RWPE1 (cell line): Measurements from ENCODE around the gene SLC46A1.
A peak's percentile ranks its signal among the peaks of the same experiment; 100 is the strongest.
"Not testable (repeated sequence)": the region's sequence is repeated elsewhere in the genome, so short reads cannot be mapped to it uniquely, and the experiment has no call there.

Experiments
- CTCF ChIA-PET: fragments of 350-600 bp; sonication (Branson Sonifier 250); formaldehyde crosslinking; extraction: SDS; loops from one replicate; lab custom pipeline; 2021; lab: Yijun Ruan, JAX
- POLR2A ChIA-PET: fragments of 400-600 bp; formaldehyde crosslinking; extraction: SDS; loops from one replicate; lab custom pipeline; 2020; ENCODE audit warnings: antibody characterized with exemption; ENCODE audit not compliant: low non-redundant PET; lab: Yijun Ruan, JAX
- DNase-seq: peaks from one replicate; pipeline ENCODE4 v3.0.0; 2012; ENCODE audit warnings: low spot score
- H3K27ac ChIP-seq: fragments of 450-650 bp; 2 replicates; pipeline ENCODE4 v1.5.1; 2017
- TF ChIP-seq, protein P1 (sequence below): fragments of 450-650 bp; conservative IDR thresholded peaks from 2 replicates; pipeline ENCODE4 v1.5.1; 2017; ENCODE audit warnings: low read depth, mild to moderate bottlenecking

Gene SLC46A1

DNA sequence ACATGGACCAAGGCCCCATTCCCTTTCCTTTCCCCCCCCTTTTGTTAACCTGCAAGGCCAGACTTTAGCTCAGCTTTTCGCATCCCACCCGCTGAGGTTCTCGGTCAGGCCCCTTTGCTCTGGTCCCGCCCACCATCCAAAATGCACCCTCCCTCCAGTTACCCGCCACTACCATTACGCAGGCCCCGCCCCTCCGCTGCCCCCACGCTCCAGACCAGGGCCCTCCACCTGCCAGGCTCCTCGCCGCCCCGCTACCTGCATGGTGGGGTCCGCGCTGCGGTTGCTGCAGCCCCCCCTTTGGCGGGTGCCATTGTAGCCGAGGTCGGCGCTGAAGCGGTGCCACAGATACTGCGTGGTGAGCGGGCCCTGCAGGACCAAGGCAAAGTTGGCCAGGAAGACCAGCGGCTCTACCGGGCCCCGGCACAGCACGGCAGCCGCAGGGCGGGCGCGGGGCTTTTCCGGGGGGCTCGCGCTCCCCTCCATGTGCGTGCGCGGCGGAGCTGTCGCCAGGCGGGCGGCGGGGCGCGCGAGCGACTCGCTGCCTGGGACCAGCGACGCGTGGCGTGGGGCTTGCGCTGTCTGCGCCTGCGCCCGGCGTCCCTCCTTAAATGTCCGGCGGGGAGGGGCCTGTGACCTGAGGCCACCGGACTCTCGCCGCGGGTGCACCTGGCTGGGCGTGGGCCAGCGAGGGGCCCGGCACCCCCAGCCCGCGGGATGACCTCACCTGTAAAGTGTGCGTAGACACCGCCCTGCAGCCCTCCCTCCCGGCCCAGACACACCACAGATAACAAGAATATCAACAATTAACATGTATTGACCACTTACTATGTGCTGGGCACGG, at the start of gene SLC46A1:
SLC46A1 (minus strand) TSS at position 581 of the 841 bp plus-strand sequence; CDS start at position 483, 98 bp downstream.
- POLR2A ChIA-PET: no interaction called here
- CTCF ChIA-PET: interaction anchor here (1.2 to 1.7 kb wide), 2 partner anchors 10 to 512 kb away, joined by 4 to 6 read pairs; no protein-coding TSS in a partner anchor

DNA sequence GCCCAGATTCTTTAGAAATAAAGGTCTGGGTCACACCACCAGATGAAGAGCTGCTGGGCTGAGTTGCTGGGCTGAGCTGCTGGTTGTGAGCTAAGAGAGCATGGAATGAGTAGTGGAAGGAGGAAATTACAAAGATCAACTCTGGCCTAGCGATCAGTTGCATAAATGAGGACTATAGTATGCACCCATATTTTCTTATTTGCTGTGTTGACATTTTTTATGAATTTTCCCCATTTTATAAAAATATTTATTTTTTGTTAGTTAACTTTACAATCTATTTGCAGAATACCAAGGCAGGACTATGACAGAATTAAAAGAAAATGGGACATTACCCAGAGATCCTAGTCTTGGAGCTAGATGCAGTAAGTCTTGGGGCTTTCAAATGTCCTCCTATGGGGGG, 43.8 kb upstream of the SLC46A1 start:
- POLR2A ChIA-PET: no interaction called here
- no peak overlapping the region for H3K27ac ChIP-seq
- no peak for DNase-seq
- TF ChIP-seq, protein P1, sequence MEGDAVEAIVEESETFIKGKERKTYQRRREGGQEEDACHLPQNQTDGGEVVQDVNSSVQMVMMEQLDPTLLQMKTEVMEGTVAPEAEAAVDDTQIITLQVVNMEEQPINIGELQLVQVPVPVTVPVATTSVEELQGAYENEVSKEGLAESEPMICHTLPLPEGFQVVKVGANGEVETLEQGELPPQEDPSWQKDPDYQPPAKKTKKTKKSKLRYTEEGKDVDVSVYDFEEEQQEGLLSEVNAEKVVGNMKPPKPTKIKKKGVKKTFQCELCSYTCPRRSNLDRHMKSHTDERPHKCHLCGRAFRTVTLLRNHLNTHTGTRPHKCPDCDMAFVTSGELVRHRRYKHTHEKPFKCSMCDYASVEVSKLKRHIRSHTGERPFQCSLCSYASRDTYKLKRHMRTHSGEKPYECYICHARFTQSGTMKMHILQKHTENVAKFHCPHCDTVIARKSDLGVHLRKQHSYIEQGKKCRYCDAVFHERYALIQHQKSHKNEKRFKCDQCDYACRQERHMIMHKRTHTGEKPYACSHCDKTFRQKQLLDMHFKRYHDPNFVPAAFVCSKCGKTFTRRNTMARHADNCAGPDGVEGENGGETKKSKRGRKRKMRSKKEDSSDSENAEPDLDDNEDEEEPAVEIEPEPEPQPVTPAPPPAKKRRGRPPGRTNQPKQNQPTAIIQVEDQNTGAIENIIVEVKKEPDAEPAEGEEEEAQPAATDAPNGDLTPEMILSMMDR: no peak
- CTCF ChIA-PET: interaction anchor here (0.5 kb wide), 1 partner anchor 58 kb away, joined by 3 read pairs; no protein-coding TSS in a partner anchor

More for the DNA sequence above, at the start of gene SLC46A1:
- TF ChIP-seq, protein P1: no peak
- peak within 1 kb of the TSS; percentile 90 for H3K27ac ChIP-seq
- peak; percentile 39 for DNase-seq

DNA sequence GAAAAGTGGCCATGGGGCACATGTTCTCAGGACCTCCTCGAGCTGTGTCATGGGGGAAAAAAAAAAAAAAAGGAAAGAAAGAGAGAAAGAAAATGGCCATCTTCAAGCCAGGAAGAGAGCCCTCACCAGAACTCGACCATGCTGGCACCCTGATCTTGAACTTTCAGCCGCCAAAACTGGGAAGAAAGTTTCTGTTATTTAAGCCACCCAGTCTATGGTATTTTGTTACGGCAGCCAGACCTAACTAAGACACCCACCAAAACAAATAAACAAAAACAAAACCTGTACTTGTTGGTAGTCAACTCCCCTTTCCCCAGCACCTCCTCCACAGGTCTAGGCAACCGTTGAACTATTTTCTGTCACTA, 41.4 kb upstream of the SLC46A1 start:
- ChIA-PET CTCF (no interaction called here), POLR2A (no interaction called here)
- no peak for DNase-seq
- H3K27ac ChIP-seq: no peak overlapping the region
- TF ChIP-seq, protein P1: no peak

DNA sequence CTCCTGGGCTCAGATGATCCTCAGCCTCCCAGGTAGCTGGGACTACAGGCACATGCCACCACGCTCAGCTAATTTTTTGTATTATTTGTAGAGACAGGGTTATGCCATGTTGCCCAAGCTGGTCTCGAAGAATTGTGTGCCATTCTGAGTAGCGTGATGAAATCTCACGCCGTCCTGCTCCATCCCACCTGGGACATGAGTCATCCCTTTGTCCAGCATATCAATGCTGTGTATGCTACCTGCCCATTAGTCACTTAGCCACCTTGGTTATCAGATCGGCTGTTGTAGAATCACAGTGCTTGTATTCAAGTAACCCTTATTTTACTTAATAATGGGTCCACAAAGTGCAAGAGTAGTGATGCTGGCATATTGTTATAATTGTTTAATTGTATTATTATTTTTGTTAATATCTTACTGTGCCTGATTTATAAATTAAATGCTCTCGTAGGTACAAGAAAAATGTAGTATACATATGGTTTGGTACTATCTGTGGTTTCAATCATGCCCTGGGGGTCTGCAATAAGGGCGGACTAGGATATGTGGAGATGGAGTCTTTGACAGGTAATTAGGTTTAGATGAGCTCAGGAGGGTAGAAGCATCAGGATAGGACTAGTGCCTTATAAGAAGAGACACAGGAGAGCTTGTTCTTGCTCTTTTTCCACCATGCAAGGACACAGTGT, 40.8 kb upstream of the SLC46A1 start:
- DNase-seq: no peak
- POLR2A ChIA-PET: no interaction called here
- no peak overlapping the region for H3K27ac ChIP-seq
- TF ChIP-seq, protein P1: no peak
- CTCF ChIA-PET: interaction anchor here (1.2 kb wide), 1 partner anchor 30 kb away, joined by 6 read pairs; no protein-coding TSS in a partner anchor

DNA sequence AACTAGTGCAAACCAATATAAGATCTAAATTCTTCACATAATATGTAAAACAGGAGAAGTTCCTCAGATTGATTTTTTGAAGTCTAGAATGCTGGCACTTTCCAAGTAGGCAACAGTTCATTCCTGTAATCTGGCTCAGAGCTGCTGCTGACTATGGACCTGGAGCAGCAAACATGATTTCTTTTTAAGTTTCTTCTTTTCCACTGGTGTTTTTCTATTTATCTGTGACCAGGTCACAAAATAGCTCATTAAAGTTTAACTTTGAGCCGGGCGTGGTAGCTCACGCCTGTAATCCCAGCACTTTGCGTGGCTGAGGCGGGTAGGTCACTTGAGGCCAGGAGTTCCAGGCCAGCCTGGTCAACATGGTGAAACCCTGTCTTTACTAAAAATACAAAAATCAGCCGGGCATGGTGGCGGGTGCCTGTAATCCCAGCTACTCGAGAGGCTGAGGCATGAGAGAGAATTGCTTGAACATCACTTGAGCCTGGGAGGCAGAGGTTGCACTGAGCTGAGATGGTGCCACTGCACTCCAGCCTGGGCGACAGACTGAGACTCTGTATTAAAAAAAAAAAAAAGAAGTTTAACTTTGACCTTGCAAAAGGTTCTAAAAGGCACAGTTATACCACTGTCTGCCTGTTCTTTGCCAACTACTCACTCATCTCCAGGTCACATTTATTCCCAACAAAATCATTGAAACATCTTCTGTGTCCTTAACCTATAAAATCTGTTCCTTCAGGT, 38.1 kb upstream of the SLC46A1 start:
- POLR2A ChIA-PET: interaction anchor here (0.6 kb wide), 1 partner anchor 97 kb away, joined by 6 read pairs; no protein-coding TSS in a partner anchor
- CTCF ChIA-PET: interaction anchor here (1.7 kb wide), 1 partner anchor 27 kb away, joined by 4 read pairs; no protein-coding TSS in a partner anchor
- TF ChIP-seq, protein P1: no peak
- no peak for DNase-seq
- H3K27ac ChIP-seq: no peak overlapping the region

DNA sequence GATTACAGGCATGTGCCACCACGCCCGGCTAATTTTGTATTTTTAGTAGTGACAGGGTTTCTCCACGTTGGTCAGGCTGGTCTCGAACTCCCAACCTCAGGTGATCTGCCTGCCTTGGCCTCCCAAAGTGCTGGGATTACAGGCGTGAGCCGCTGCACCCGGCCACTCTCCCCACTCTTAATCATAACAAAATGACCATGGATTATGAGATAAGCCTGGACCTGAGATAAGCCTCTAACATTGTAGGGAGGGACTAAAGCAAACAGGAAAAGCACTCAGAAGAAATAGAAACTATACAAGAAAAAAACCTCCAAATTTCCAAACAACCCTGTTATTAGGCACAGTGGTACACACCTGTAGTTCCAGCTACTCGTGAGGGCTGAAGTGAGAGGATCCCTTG, 28.3 kb upstream of the SLC46A1 start:
- POLR2A ChIA-PET, H3K27ac ChIP-seq, DNase-seq: not testable (repeated sequence)
- CTCF ChIA-PET: interaction anchor here (0.6 kb wide), 1 partner anchor 19 kb away, joined by 4 read pairs; no protein-coding TSS in a partner anchor
